Stimulated activated CD8-positive, alpha-beta memory T cell treated with anti-CD3 and anti-CD28 coated beads, Interleukin-4, amount 100 ng/mL, for 48 hours (primary cell): ENCODE data around the gene HNRNPLL.
"Not testable (repeated sequence)": the region's sequence is repeated elsewhere in the genome, so short reads cannot be mapped to it uniquely, and the experiment has no call there.

Source experiments
- DNase-seq: peaks from one replicate; pipeline ENCODE4 v3.0.0-alpha.2; 2020

Gene HNRNPLL

DNA sequence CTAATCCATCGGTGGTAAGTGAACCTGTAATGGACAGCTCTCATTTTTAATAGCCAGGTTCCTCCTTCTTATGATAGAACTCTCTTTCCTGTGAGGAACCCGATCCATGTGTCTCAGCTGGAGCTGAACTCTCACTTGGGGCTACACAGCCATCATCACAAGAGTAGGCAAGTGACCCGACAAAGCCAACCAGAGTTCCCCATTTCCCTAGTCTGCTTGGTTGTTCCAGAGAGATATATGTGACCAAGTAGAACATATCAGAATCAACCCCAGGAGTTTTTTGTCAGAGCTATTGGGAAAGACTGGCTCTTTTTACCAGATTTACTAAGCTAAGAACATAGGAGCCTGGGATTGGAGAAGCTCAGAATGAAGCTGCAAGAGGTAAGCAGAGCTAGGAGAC is 14.6 kb upstream of the HNRNPLL start:
- DNase-seq: no peak

DNA sequence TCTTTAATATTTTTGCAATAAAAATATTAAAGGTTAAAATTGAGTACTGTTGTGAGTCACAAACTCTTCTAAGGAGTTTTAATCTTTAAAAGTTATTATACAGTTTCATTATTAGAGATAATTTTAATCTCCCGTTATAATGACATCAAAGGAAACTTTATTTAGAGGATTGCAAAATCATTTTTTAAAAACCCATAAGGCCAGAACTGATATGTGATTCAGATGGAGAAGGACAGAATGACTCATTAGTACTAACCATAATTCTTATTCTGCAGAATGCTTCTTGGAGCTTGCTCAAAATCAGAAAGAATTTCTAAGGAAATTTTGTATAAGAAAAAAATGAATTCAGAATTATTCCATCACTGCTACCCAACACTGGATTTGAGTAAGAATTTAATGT is 12.5 kb upstream of the HNRNPLL start:
- DNase-seq: no peak

DNA sequence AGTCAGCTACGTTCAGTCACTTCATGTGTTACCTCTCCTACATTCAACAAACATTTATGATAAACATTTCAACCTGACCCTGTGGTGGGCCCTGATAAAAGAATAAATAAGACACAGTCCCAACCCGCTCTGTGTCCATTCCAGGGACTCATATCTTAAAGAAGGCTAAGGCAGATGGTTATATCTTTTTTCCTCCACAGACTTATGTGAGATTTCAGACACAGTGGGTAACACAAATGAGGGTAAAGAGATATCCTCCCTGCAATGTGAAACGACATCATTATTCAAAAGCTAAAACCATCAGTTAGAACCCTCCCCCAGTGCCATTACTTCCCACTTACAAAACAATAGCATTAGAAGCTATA is 11.1 kb upstream of the HNRNPLL start:
- no peak for DNase-seq

DNA sequence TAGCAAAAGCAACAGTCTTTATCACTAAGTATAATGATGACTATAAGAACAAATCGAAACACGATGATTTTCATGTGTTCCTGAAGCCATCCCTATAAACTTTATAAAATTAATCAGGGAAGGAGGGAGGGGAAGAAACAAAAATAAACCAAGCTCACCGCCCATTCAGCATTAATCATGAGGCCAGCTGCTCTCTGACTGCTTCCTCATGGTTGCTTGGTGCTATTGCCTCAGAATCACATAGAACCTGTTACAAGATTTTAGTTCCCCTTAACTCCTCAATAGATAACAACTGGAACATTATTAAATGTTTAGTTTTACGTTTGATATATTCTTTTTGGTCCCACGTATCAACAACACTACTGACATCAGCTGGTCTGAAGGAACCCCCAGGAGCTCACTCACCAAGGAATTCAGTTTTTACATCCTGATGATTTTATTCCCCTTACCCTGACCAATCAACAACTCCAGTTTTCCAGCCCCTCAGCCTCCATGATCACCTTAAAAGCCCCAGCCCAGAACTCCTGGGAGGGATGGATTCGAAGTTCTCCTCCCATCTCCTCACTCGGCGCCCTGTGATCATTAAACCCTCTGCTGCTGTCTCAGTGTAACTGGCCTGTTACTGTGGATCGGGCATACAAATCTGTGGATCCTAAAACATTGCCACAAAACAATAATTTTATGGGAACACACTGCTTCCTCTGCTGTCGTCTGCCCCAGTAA is 10.6 kb upstream of the HNRNPLL start:
- DNase-seq: no peak

DNA sequence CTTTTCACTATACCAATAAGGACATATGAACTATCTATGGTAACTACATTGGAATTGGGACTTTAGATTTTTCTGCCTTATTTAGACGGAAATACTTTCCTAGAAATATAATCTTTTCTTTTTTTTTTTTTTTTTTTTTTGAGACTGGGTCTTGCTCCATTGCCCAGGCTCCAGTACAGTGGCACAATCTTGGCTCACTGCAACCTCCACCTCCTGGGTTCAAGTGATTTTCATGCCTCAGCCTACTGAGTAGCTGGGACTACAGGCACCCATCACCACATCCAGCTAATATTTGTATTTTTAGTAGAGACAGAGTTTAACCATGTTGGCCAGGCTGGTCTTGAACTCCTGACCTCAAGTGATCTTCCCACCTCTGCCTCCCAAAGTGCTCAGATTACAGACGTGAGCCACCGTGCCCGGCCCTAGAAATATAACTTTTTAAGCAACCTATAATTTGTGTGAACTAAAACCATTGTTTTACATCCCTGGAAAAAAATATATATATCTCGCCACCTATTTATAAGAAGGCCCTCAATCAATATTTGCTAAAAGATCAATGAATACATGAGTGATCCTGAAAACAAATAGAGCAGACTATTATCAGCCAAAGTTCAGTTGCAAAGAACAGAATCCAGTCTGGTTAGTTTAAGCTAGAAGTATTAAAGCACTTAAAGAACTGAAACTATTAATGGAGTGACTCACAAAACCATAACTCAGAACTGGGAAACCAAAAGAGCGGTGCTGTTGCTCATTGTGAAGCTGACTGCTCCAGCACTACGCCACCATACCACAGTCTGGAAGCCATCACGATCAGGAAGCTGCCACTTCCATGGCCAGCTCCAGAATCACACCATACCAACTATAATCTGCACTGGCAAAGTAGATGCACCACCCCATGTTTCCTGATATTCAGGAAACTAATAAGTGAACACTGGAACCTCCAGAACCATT is 8.4 kb upstream of the HNRNPLL start:
- DNase-seq: peak; percentile 42

DNA sequence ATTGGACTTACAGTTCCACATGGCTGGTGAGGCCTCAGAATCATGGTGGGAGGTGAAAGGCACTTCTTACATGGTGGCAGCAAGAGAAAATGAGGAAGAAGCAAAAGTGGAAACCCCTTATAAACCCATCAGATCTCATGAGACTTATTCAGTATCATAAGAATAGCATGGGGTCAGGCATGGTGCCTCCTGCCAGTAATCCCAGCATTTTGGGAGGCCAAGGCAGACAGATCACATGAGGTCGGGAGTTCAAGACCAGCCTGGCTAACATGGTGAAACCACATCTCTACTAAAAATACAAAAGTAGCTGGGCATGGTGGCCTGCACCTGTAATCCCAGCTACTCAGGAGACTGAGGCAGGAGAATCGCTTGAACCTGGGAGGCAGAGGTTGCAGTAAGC is 6.5 kb upstream of the HNRNPLL start:
- not testable (repeated sequence) for DNase-seq

DNA sequence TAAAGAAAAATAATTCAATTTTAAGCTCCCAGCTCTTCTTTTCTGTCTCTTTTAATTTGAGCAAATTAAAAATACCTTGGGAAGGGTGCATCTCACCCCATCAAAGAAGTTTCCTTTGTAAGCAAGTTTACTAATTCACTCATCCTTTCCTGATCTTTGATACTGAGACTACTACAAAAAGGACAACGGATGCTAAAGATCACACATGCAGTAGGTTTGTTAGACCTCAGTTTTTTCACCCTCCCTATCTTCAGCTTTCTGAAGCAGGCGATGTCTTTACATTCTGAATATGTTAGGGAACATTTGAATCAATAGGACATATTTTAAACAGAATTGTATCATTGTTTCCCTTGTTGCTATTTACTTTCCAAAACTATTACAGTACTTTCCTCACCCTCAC is 6.0 kb upstream of the HNRNPLL start:
- no peak for DNase-seq

DNA sequence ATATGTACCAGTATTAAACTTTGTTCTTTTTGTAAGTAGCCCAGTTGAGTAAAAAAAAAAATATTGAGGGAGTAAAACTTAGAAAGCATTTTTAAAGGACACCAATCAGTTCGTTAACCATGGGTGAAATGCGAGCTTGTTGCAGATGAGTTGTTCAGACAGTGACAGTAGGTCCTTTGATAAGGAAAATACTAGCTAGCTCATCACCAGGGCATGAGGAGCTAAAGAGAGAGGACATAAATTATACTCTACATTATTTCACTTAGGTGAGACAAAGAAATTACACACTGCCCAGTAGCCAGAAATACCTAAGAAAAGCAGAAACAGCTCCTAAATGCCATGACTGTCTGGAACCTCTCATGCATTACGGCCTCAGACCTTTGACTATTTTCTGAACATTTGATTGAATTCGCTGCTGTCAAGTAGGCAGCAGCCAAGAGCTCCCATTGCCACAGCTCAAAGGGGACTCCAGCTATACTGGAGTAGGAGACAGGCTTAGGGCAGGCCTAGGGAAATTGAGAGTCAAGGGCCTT is 2.6 kb upstream of the HNRNPLL start:
- no peak for DNase-seq

DNA sequence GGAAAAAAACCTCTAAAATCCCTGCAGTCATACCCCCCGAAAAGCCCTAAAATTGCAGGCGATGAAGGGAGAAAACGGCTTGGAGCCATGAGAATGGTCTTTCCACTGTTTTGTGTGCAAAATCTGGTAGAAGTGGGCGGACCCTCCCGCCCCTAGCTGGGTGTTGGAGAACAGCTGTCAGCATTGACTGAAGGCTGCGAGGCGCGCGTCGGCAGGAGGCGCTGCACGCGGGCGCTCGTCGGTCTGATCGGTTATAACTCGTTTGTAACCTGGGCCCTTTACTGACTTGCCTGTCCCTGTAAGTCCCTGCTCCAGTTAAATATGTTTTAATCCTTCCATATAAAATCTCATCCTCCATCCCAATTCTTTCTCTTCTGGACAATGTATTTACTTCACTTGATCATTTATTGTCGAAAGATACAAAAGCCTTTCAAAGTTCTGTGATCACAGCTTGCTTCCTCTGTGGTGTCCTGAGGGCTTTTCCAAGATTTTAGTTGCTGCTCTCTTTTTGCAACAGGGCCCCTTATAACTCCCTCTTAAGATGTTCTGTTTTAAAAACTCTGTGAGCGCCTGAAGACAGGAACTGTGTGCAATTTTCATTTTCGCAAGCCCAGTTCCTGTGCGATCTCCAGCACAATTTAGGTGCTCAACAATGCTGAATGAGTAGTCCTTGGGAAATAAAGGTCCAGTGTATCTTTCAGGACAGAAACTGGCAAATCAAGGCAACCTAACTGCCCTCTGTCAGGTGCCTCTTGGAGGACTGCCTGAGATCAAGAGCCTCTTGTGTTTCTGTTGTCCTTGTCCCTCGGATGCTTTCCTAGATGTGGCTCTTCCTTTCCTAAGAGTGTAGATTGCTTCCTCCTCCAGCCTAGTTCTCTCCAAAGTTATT is 918 bp upstream of the HNRNPLL start:
- DNase-seq: peak; percentile 86

DNA sequence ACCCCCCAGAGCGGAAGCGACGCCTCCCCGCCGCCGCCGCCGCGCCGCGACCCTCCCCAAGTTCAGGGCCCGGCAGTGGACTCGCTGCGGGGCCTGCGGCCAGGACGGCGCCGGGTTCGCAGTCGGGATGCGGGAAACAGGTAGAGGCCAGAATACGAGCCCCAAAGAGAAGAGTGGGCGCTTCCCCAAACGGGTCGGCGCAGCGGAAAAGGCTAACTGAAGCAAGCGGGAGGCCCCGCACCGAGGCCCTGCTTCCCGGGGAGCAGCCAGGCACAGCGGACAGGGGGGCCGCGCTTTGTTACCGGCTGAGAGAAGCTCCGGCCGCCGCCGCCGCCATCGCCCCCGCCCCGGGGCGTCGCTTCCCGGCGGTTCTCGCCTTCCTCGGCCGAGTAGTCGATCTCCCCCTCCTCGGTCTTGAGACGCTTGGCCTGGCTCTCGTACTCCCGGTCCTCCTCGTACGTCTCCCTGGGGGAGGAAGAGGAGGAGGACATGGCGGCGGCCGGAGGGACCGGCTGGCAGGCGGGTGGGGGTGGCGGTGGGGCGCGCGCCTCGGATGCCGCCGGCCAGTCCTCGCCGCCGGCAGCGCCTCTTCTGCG is 494 bp downstream of the HNRNPLL start:
- peak; percentile 61 for DNase-seq

DNA sequence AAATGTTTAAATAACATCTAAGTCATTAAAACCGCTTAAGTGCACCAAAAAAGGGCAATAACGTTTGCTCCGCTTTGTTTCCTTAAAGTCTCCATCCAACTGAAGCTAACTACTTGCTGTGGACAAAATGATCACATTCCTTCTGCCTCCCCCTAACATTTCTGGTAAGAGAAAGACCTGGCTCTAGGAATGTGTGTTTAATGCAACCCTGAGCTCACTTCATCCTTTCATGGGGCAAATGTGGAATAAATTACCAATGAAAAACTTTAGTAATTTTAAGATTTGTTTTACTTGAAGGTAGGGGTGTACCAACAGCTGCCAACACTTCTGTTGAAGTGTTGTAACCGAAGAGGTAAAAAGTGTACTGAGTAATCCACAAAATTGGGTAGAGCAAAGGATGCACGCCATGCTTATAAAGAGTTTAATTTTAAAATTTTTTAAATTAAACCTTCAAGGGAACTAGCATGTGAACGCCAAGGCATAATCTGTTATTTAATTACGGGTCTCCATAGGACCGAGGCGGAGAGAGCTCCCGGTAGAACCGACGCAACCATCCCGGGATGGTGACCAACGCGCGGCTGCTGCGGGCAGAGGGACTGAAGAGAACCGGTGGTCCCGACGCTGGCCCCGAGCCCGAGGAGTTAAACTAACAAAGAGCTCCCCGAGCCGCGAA is 1.1 kb downstream of the HNRNPLL start:
- peak; percentile 51 for DNase-seq

DNA sequence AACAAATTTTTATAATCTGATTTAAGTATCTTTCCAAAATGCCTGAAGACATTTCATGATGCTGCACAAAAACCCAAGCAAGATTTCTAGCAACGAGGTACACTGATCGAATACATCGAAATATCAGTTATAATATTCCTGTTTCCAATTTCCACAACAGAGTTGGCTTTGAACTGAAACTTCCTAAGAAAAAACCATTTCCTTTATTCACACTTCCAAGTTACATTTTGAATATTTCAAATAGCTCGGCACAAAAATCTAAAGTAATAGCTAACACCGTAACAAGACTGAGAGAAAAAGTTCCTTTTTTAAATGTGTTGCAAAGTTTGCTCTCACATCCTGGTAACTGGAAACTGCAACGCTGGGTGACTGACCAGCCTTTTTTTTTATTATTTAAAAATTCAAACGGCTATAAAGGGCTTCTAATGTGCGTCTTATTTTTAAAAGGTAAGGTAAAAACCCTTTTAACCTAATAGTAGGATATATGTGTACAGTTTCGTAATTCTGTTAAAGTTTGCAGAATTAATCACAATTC is 1.7 kb downstream of the HNRNPLL start:
- DNase-seq: no peak

DNA sequence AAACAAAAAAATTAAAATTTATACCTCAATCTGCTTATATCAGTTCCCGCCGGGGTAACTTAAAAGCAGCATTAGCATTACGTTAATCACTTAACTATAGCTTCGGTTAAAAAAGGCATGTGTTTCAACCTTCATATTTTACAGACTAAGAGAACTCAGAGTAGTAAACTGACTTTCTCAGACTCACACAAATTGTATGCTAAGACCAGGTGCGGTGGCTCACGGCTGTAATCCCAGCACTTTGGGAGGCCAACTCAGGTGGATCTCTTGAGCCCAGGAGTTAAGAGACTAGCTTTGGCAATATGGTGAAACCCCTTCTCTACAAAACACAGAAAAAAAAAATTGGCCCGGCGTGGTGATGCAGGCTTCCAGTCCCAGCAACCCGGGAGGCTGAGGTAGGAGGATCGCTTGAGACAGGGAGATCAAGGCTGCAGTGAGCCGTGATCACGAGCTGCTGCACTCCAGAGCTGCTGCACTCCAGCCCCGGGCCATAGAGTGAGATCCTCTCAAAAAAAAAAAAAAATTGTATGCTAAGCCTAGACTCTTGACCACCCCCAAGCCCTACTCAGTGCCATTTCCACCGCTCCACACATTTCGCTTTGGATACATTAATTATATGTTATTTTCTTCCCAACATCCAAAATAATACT is 2.4 kb downstream of the HNRNPLL start:
- DNase-seq: peak; percentile 44

DNA sequence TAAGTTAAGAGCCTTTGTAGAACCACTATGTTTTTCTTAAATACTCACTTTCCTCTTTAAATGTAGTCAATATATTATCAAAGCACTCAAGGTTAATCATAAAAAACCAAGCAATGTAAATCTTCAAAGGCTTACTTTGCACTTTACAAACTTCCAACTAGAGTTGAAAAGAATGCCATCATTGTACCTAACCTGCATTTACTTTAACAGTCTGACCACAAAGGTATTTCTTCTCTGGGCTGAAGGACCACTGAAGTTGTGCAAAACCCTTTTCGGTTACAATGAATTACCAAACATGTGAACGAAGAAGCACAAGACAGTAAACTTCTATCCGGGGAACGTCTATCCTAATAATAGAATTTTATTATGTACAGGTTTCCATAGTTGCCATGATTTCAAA is 3.0 kb downstream of the HNRNPLL start:
- DNase-seq: no peak

DNA sequence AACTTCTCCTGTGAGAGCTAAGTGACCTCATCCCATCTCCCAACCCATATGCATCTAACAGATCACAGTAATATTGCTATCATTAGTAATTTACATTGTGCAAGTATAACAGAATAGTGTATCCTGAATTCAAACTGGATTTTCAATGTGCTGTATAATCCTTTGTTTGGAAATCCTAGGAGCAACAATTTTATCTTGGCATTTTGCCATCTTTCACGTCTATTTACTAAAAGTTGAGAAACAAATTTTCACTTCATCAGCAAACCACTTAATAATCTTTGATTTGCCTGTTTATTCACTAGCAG is 3.8 kb downstream of the HNRNPLL start:
- DNase-seq: no peak

DNA sequence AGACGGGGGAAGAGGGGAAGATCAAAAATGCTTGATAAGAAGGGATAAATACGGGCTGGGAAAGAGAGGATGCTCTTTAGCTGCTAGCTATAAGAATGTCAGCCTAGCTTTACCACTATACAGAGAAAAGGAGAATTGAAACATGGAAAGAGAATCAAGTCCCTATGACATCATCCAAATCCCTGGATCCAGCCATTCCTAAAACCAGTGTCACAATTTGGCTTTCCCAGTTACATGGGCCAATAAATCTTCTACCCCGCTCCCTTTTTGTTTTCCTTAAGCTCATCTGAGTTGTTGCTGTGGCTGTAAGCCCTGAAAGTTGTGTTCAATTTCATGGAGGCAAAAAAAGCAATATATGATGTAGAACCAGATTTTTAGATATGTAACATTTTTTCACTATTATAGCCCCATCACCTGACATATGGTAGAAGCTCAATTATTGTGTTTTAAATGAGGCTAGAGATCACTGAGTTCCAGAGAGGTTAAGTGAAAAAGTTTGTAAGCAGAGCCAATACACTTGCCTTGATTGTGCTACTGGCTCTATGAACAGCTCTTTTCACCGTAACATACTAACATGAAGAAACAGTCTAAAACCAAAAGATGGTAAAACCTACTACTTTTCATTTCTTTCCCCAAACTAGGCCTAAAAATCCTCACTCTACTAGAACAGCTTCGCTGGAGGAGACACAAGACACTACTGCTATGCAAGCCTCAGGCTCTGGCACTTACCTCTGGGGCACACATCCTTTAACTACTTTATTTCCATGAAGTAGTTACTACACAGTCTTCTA is 4.3 kb downstream of the HNRNPLL start:
- no peak for DNase-seq

DNA sequence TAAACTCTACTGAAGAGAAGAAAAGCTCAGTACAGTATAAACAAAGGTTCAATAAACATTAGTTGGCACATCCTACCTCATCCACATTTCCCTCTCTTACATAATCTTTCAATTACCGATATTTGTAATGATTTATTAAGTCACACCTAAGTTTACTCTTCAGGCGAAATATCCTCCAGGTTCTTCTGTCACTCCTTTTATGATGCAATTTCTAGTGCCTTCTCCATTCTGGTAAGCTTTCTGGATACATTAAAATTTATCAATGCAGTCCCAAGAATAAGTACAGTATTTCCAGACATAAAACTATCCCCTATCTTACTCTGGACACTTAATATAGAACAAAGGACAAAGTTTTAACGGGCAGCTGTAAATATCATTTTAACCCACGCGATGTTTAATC is 5.6 kb downstream of the HNRNPLL start:
- DNase-seq: no peak

DNA sequence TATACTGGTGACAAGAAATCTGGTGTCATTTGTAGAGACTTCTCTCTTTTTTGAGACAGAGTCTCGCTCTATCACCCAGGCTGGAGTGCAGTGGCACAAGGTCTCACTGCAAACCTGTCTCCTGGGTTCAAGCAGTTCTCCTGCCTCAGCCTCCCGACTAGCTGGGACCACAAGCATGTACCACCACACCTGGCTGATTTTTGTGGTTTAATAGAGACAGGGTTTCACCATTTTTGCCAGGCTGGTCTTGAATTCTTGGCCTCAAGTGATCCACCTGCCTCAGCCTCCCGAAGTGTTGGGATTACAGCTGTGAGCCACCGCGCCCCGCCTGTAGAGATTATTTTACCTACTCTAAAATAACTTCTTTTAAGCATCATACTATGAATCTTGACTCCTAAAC is 6.5 kb downstream of the HNRNPLL start:
- DNase-seq: no peak

DNA sequence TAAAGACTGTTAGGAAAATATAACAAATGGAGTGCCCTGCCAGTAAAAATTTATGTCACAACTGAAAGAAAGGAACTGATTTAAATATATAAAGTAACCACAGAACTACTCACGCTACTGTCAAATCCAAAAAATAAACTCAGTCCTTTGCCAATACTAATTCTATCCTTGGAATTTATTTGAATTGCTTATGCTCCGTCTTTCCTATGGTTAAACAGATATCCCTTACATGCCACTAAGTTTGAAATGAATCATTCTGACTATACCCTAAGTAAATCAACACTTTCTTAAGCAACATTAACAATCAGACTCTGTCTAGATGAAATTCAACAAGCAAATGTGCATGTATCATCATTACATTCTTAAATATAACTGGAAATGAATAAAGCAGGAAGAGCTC is 9.8 kb downstream of the HNRNPLL start:
- no peak for DNase-seq

DNA sequence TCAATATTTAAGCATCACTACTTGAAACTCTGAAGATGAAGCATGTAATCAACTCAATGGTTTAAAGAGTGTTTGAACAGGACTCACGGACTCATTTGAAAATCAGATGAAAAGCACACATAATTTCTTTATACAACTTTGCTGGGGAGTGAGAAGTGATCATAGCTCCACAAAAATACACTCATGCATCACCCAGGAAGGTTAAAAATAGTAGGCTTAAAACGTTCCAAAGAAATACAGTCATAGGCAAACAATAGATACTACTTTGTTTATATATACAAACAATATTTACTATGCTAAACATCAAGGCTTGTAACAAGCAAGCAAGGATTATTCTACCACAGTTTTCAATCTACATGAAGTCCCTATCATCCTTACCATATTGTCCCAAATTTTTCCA is 11.6 kb downstream of the HNRNPLL start:
- no peak for DNase-seq

DNA sequence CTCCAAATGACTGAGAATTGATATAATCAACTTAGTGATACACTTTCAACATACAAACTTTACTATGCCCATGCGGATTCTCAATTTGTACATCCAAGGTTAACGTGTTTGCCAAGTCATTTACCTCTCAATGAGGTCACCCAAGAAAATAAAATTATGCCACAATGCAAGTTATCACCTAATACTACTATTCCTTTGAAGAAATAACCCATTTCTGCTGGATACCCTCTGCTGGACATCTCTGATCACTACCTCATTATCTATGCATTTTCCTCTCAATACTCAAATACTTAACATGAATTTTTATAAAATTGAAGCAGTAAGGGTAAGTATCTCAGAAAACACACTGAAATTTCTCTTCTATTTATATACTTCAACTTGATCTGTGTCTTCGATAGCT is 12.7 kb downstream of the HNRNPLL start:
- DNase-seq: no peak
